PC-9 (cell line): ENCODE measurements around the gene C1QTNF1. TPM values are rescaled to one million over a fixed set of nuclear protein-coding genes. Genes with fewer than 3 reads are reported as not detected.

Source experiments
- BruUV-seq: library from RNA; stranded (reverse); fragments of 400-500 nt; replicated peaks from 2 replicates; lab custom pipeline; 2021; lab: Mats Ljungman, UMichigan
- CTCF ChIA-PET: fragments of 300-600 bp; sonication (Branson Sonifier 250); formaldehyde crosslinking; loops from one replicate; lab custom pipeline; 2022; ENCODE audit warnings: antibody characterized with exemption; lab: Charles Lee
- POLR2A ChIA-PET: fragments of 300-600 bp; sonication (Branson Sonifier 250); formaldehyde crosslinking; loops from one replicate; lab custom pipeline; 2022; ENCODE audit warnings: antibody characterized with exemption; ENCODE audit not compliant: unreplicated experiment; lab: Charles Lee
- DNase-seq, 2 experiments: peaks; one replicate each; pipeline versions ENCODE4 v3.0.0 to v3.0.0-alpha.2; 2015 to 2022; ENCODE audit warnings: mixed read lengths in 1 of 2
- H2AFZ ChIP-seq: fragments of 200-600 bp; sonication (generic); 2 replicates; pipeline ENCODE4 v1.8.1; 2017; ENCODE audit warnings: antibody characterized with exemption
- H3F3A ChIP-seq: fragments of 200-600 bp; sonication (generic); 2 replicates; pipeline ENCODE4 v1.8.1; 2017; ENCODE audit warnings: antibody characterized with exemption, mild to moderate bottlenecking, low read depth; ENCODE audit not compliant: insufficient read depth
- H3K27ac ChIP-seq: fragments of 200-600 bp; sonication (generic); 2 replicates; pipeline ENCODE4 v1.6.1; 2016; ENCODE audit warnings: mixed run types
- H3K27me3 ChIP-seq: fragments of 200-600 bp; sonication (generic); 2 replicates; pipeline ENCODE4 v1.6.1; 2016; ENCODE audit warnings: low read depth, mixed run types; ENCODE audit not compliant: insufficient read depth
- H3K36me3 ChIP-seq: fragments of 200-600 bp; sonication (generic); 2 replicates; pipeline ENCODE4 v1.6.1; 2016; ENCODE audit warnings: low read depth, mixed run types
- H3K4me1 ChIP-seq: fragments of 200-600 bp; sonication (generic); replicated peaks from 2 replicates; pipeline ENCODE4 v1.6.1; 2016; ENCODE audit warnings: mixed run types; ENCODE audit not compliant: insufficient read depth
- H3K4me2 ChIP-seq: fragments of 200-600 bp; sonication (generic); 2 replicates; pipeline ENCODE4 v1.6.1; 2017; ENCODE audit warnings: mixed run types
- H3K4me3 ChIP-seq: fragments of 200-600 bp; sonication (generic); 2 replicates; pipeline ENCODE4 v1.6.1; 2016; ENCODE audit warnings: mixed run types
- H3K79me2 ChIP-seq: fragments of 200-600 bp; sonication (generic); 2 replicates; pipeline ENCODE4 v1.6.1; 2017; ENCODE audit warnings: low read depth, mixed run types
- H3K9me2 ChIP-seq: fragments of 200-600 bp; sonication (generic); 2 replicates; pipeline ENCODE4 v1.8.1; 2017; ENCODE audit warnings: mild to moderate bottlenecking; ENCODE audit not compliant: insufficient read depth
- H3K9me3 ChIP-seq: fragments of 200-600 bp; sonication (generic); 2 replicates; pipeline ENCODE4 v1.8.1; 2016; ENCODE audit warnings: low read depth; ENCODE audit not compliant: insufficient read depth
- H4K20me1 ChIP-seq: fragments of 200-600 bp; sonication (generic); 2 replicates; pipeline ENCODE4 v1.8.1; 2017; ENCODE audit not compliant: insufficient read depth
- CTCF ChIP-seq: fragments of 200-600 bp; sonication (generic); conservative IDR thresholded peaks from 2 replicates; pipeline ENCODE4 v1.6.1; 2017; ENCODE audit warnings: mixed run types, antibody characterized with exemption, mild to moderate bottlenecking, moderate library complexity
- EZH2 ChIP-seq: fragments of 200-600 bp; sonication (generic); IDR thresholded peaks from 2 replicates; pipeline ENCODE4 v1.8.0; 2017; ENCODE audit warnings: antibody characterized with exemption, low read depth
- intact Hi-C: fragments of 100-400 bp; cut with micrococcal nuclease; formaldehyde crosslinking; loops from one replicate; pipeline ENCODE4 v1.10.0; 2022; ENCODE audit not compliant: unreplicated experiment
- total RNA-seq: library from RNA; stranded (reverse); gene quantifications from 2 replicates; pipeline ENCODE4 v1.2.3, GENCODE V29; 2021

The C1QTNF1 gene
- total RNA-seq, 1 experiment from 2014 or later: 3.4 TPM

GRCh38 chr17:78995022-78995760, 28.8 kb upstream of the C1QTNF1 start:
- CTCF ChIA-PET: interaction anchor here (0.6 to 1.4 kb wide), 4 partner anchors 32 to 457 kb away, joined by 3 to 10 read pairs (median 5); no protein-coding TSS in a partner anchor

GRCh38 chr17:78995761-78996451, 28.1 kb upstream of the C1QTNF1 start:
- H3K4me2 ChIP-seq: peak overlapping the region; percentile 50
- H3K4me1 ChIP-seq: peaks cover 34% of the 10 kb centered on the region
- peaks cover 22% of the 10 kb centered on the region for H3K36me3 ChIP-seq
- peak overlapping the region; percentile 62 for H3K27ac ChIP-seq
- no peak overlapping the region; the same call in 1 of the 2 replicates for H3K4me3 ChIP-seq
- peak; percentile 89 to 93 for DNase-seq
- H3K27me3 ChIP-seq: no peaks in the 10 kb centered on the region
- H2AFZ ChIP-seq: no peak overlapping the region
- no TSS peak for BruUV-seq
- POLR2A ChIA-PET: interaction anchor here (0.5 to 1.4 kb wide), 10 partner anchors 9 to 923 kb away, joined by 3 to 20 read pairs (median 6); no protein-coding TSS in a partner anchor
- peaks cover under 1% of the 10 kb centered on the region for H4K20me1 ChIP-seq
- H3K9me3 ChIP-seq: no peaks in the 10 kb centered on the region
- H3F3A ChIP-seq: peaks cover 26% of the 10 kb centered on the region
- H3K79me2 ChIP-seq: peaks cover 67% of the 10 kb centered on the region
- CTCF ChIA-PET: interaction anchor here (0.6 to 1.4 kb wide), 9 partner anchors 9 to 856 kb away, joined by 3 to 10 read pairs (median 4); no protein-coding TSS in a partner anchor
- H3K9me2 ChIP-seq: no peaks in the 10 kb centered on the region
- TF ChIP-seq EZH2 (no peak), CTCF (no peak)
- intact Hi-C loops: loop anchor here (2.0 kb wide), 1 partner anchor 21 kb away; no protein-coding TSS in a partner anchor

More at GRCh38 chr17:78995022-78995760, 28.8 kb upstream of the C1QTNF1 start:
- Histone ChIP-seq H4K20me1 (no peaks in the 10 kb centered on the region; the same call in 1 of the 2 replicates), H3K4me1 (peaks cover 34% of the 10 kb centered on the region), H3F3A (peaks cover 31% of the 10 kb centered on the region), H3K9me3 (no peaks in the 10 kb centered on the region), H3K36me3 (peaks cover 22% of the 10 kb centered on the region), H3K27me3 (no peaks in the 10 kb centered on the region), H3K4me2 (peak overlapping the region; percentile 50), H3K79me2 (peaks cover 60% of the 10 kb centered on the region), H3K27ac (peak overlapping the region; percentile 62), H3K4me3 (no peak overlapping the region; the same call in 1 of the 2 replicates), H2AFZ (no peak overlapping the region), H3K9me2 (no peaks in the 10 kb centered on the region)
- no TSS peak for BruUV-seq
- no peak for TF ChIP-seq CTCF
- TF ChIP-seq EZH2: no peak
- intact Hi-C loops: no loop called here
- DNase-seq: no peak
- POLR2A ChIA-PET: no interaction called here

GRCh38 chr17:78996781-78997201, 27.2 kb upstream of the C1QTNF1 start:
- Histone ChIP-seq H3K4me2 (peak overlapping the region; percentile 50), H3K27ac (peak overlapping the region; percentile 62), H2AFZ (no peak overlapping the region), H4K20me1 (peaks cover 4% of the 10 kb centered on the region), H3K9me3 (no peaks in the 10 kb centered on the region), H3K4me3 (no peak overlapping the region), H3F3A (peaks cover 26% of the 10 kb centered on the region), H3K27me3 (no peaks in the 10 kb centered on the region), H3K79me2 (peaks cover 76% of the 10 kb centered on the region), H3K9me2 (no peaks in the 10 kb centered on the region), H3K36me3 (peaks cover 22% of the 10 kb centered on the region), H3K4me1 (peaks cover 34% of the 10 kb centered on the region)
- ChIA-PET POLR2A (interaction anchor here (0.6 to 1.4 kb wide), 3 partner anchors 10 to 720 kb away, joined by 3 to 9 read pairs (median 6); partner anchors contain the start of gene ENGASE), CTCF (interaction anchor here (1.4 kb wide), 1 partner anchor 30 kb away, joined by 10 read pairs; no protein-coding TSS in a partner anchor)
- no peak for DNase-seq
- TF ChIP-seq EZH2 (no peak), CTCF (no peak)
- BruUV-seq: no TSS peak
- intact Hi-C loops: loop anchor here (2.0 kb wide), 1 partner anchor 20 kb away; no protein-coding TSS in a partner anchor
